Suprapubic skin (tissue), 4 donors: ENCODE measurements around the gene PXK. TPM values are rescaled to one million over a fixed set of nuclear protein-coding genes. Genes with fewer than 3 reads are reported as not detected.

Source experiments
- DNase-seq, 2 donors: peaks; one replicate each; pipeline ENCODE4 v3.0.0-alpha.2; 2019; ENCODE audit warnings: low spot score in 2 of 2
- H3K27ac ChIP-seq: fragments of 200-600 bp; sonication (generic); one replicate; pipeline ENCODE4 v1.5.1; 2019
- H3K27me3 ChIP-seq: fragments of 200-600 bp; sonication (generic); one replicate; pipeline ENCODE4 v1.5.1; 2019
- H3K36me3 ChIP-seq: fragments of 200-600 bp; sonication (generic); one replicate; pipeline ENCODE4 v1.5.1; 2019
- H3K4me1 ChIP-seq: fragments of 200-600 bp; sonication (generic); one replicate; pipeline ENCODE4 v1.5.1; 2019
- H3K4me3 ChIP-seq: fragments of 200-600 bp; sonication (generic); one replicate; pipeline ENCODE4 v1.5.1; 2019; ENCODE audit warnings: mild to moderate bottlenecking
- H3K9me3 ChIP-seq: fragments of 200-600 bp; sonication (generic); one replicate; pipeline ENCODE4 v1.5.1; 2019
- EP300 ChIP-seq: sonication (generic); formaldehyde crosslinking; IDR thresholded peaks from one replicate; pipeline ENCODE4 v1.6.1; 2017; ENCODE audit warnings: antibody characterized with exemption
- POLR2A ChIP-seq, 2 donors: fragments of 450-650 bp; IDR thresholded peaks; one replicate each; pipeline ENCODE4 v1.6.1; 2017; ENCODE audit warnings: antibody characterized with exemption in 2 of 2, mild to moderate bottlenecking in 2 of 2, moderate library complexity in 2 of 2
- POLR2AphosphoS5 ChIP-seq, 3 donors: sonication (generic); formaldehyde crosslinking; IDR thresholded peaks; one replicate each; pipeline ENCODE4 v1.6.1; 2017; ENCODE audit warnings: antibody characterized with exemption in 3 of 3
- WGBS: methylation state at CpG from one replicate; pipeline ENCODE4 v1.1.5; 2018; 5-methylcytosine and 5-hydroxymethylcytosine counted together
- total RNA-seq, 4 donors: library from RNA; depleted of rRNA; stranded (reverse); fragments of >200 nt; gene quantifications; one replicate each; pipeline ENCODE4 v1.1.0, GENCODE V29; 2016
- TF ChIP-seq, protein P1 (sequence below), 2 donors: fragments of 200-600 bp in 1 of 2; fragments of 450-650 bp in 1 of 2; sonication (generic) in 1 of 2; IDR thresholded peaks; one replicate each; pipeline ENCODE4 v1.5.1; 2016 to 2019; ENCODE audit warnings: antibody characterized with exemption in 2 of 2, mild to moderate bottlenecking in 1 of 2, moderate library complexity in 1 of 2

PXK gene
- total RNA-seq, 4 donors from 2014 or later, result 16.0 to 36.9 (median 21.8) TPM

GRCh38 chr3:58359621-58360020 lies 26.9 kb downstream of the PXK start:
- no peak overlapping the region for H3K27ac ChIP-seq
- TF ChIP-seq, protein P1, sequence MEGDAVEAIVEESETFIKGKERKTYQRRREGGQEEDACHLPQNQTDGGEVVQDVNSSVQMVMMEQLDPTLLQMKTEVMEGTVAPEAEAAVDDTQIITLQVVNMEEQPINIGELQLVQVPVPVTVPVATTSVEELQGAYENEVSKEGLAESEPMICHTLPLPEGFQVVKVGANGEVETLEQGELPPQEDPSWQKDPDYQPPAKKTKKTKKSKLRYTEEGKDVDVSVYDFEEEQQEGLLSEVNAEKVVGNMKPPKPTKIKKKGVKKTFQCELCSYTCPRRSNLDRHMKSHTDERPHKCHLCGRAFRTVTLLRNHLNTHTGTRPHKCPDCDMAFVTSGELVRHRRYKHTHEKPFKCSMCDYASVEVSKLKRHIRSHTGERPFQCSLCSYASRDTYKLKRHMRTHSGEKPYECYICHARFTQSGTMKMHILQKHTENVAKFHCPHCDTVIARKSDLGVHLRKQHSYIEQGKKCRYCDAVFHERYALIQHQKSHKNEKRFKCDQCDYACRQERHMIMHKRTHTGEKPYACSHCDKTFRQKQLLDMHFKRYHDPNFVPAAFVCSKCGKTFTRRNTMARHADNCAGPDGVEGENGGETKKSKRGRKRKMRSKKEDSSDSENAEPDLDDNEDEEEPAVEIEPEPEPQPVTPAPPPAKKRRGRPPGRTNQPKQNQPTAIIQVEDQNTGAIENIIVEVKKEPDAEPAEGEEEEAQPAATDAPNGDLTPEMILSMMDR (IDR thresholded peaks at IDR 0.05), result no peak
- TF ChIP-seq POLR2A (IDR thresholded peaks at IDR 0.05), result no peak
- TF ChIP-seq POLR2AphosphoS5 (IDR thresholded peaks at IDR 0.05), result no peak
- TF ChIP-seq EP300, result no peak
- no peaks in the 10 kb centered on the region for H3K36me3 ChIP-seq
- peaks cover 13% of the 10 kb centered on the region for H3K4me1 ChIP-seq
- no peak overlapping the region for H3K4me3 ChIP-seq
- no peaks in the 10 kb centered on the region for H3K27me3 ChIP-seq
- no peaks in the 10 kb centered on the region for H3K9me3 ChIP-seq
- DNase-seq, result no peak
- 65% methylated on average over 4 of the region's 4 CpGs for WGBS

DNA sequence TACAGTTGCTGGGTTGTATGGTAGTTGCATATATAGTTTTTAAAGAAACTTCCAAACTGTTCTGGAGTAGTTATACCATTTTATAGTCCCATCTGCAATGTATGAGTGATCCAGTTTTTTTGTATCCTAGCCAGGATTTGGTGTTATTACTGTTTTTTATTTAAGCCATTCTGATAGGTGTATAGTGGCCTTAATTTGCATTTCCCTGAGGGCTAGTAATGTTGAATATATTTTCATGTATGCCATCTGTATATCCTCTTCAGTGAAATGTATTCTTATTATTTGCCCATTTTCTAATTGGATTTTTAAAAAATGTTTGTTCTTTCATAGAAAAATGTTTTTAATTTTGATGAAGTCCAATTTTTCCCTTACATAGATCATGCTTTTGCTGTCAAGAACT lies 29.2 kb downstream of the PXK start:
- no peaks in the 10 kb centered on the region for H3K27me3 ChIP-seq
- no peak for TF ChIP-seq POLR2AphosphoS5 (IDR thresholded peaks at IDR 0.05)
- TF ChIP-seq POLR2A (IDR thresholded peaks at IDR 0.05), result no peak
- TF ChIP-seq EP300, result no peak
- TF ChIP-seq, protein P1 (IDR thresholded peaks at IDR 0.05), result no peak
- H3K9me3 ChIP-seq, result no peaks in the 10 kb centered on the region
- H3K4me3 ChIP-seq, result no peak overlapping the region
- no peak overlapping the region for H3K27ac ChIP-seq
- no peak for DNase-seq
- no peaks in the 10 kb centered on the region for H3K4me1 ChIP-seq
- H3K36me3 ChIP-seq, result no peaks in the 10 kb centered on the region

- whole genome bisulfite sequencing, result 70% methylated on average over 1 of the region's 1 CpG
- H3K9me3 ChIP-seq, result no peaks in the 10 kb centered on the region
- H3K27me3 ChIP-seq, result no peaks in the 10 kb centered on the region
- DNase-seq, result no peak
- H3K27ac ChIP-seq, result no peak overlapping the region
- H3K4me1 ChIP-seq, result peaks cover 7% of the 10 kb centered on the region
- TF ChIP-seq, protein P1 (IDR thresholded peaks at IDR 0.05), result no peak
- no peak for TF ChIP-seq POLR2AphosphoS5 (IDR thresholded peaks at IDR 0.05)
- no peak for TF ChIP-seq EP300
- TF ChIP-seq POLR2A (IDR thresholded peaks at IDR 0.05), result no peak
- H3K4me3 ChIP-seq, result no peak overlapping the region
- H3K36me3 ChIP-seq, result peaks cover 4% of the 10 kb centered on the region
Observed at GRCh38 chr3:58366699-58367098, 34.0 kb downstream of the PXK start.

DNA sequence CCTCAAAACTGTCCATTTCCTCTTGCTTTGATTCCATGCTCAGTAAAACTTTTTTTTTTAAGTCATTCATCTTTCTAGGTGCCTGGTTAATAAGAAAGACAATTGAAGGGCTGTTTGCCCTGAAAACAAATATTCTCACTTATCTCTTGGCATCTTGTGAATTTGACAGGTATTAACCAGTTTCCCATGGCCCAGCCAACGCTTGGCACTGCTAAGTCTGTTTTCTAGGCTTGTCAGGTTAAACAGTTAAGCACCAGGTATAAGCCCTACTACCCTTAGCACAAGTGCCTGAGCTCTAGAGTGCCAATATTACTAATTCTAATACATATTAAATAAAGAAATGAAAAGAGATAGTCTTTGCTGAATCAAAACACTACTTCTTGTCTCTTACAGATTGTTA lies 36.3 kb downstream of the PXK start:
- Histone ChIP-seq H3K4me3 (no peak overlapping the region), H3K27me3 (no peaks in the 10 kb centered on the region), H3K4me1 (peaks cover 7% of the 10 kb centered on the region), H3K27ac (no peak overlapping the region), H3K9me3 (no peaks in the 10 kb centered on the region), H3K36me3 (peaks cover 4% of the 10 kb centered on the region)
- 74% methylated on average over 1 of the region's 1 CpG for WGBS
- DNase-seq, result no peak
- TF ChIP-seq, protein P1 (IDR thresholded peaks at IDR 0.05), result no peak
- TF ChIP-seq POLR2A (IDR thresholded peaks at IDR 0.05), result no peak
- no peak for TF ChIP-seq POLR2AphosphoS5 (IDR thresholded peaks at IDR 0.05)
- TF ChIP-seq EP300, result no peak

- no peaks in the 10 kb centered on the region for H3K27me3 ChIP-seq
- peaks cover 7% of the 10 kb centered on the region for H3K36me3 ChIP-seq
- no peak overlapping the region for H3K27ac ChIP-seq
- H3K9me3 ChIP-seq, result no peaks in the 10 kb centered on the region
- H3K4me3 ChIP-seq, result no peak overlapping the region
- DNase-seq, result no peak
- WGBS, result 85% methylated on average over 3 of the region's 3 CpGs
- H3K4me1 ChIP-seq, result peaks cover 7% of the 10 kb centered on the region
- TF ChIP-seq, protein P1 (IDR thresholded peaks at IDR 0.05), result no peak
- TF ChIP-seq POLR2AphosphoS5 (IDR thresholded peaks at IDR 0.05) (no peak), EP300 (no peak), POLR2A (IDR thresholded peaks at IDR 0.05) (no peak)
Observed at GRCh38 chr3:58369876-58370275, 37.2 kb downstream of the PXK start.
